D341Med (cell line): ENCODE measurements around the gene E4F1.
A peak's percentile ranks its signal among the peaks of the same experiment; 100 is the strongest.

ENCODE experiments used
- DNase-seq: peaks from one replicate; pipeline ENCODE4 v3.0.0; 2012; ENCODE audit warnings: low spot score

Gene E4F1

GRCh38 chr16:2206780-2207433 is 16.5 kb upstream of the E4F1 start:
- no peak for DNase-seq

GRCh38 chr16:2207872-2208271 is 15.5 kb upstream of the E4F1 start:
- DNase-seq: no peak

GRCh38 chr16:2208308-2208707 is 15.1 kb upstream of the E4F1 start:
- DNase-seq: no peak

GRCh38 chr16:2208772-2209171 is 14.6 kb upstream of the E4F1 start:
- DNase-seq: no peak

GRCh38 chr16:2209258-2210008 is 14.0 kb upstream of the E4F1 start:
- DNase-seq: no peak

GRCh38 chr16:2210009-2210332 is 13.4 kb upstream of the E4F1 start:
- DNase-seq: no peak

GRCh38 chr16:2210386-2211365 is 12.7 kb upstream of the E4F1 start, which contains the start of gene BRICD5:
TSS of gene BRICD5 (minus strand) at chr16:2210863. CDS start at chr16:2210833, 30 bp downstream.
- DNase-seq: no peak

- no peak for DNase-seq
Observed at GRCh38 chr16:2211923-2212347, 11.5 kb upstream of the E4F1 start.

GRCh38 chr16:2212362-2213324 is 10.7 kb upstream of the E4F1 start:
- no peak for DNase-seq

- no peak for DNase-seq
Observed at GRCh38 chr16:2213817-2214718, 9.3 kb upstream of the E4F1 start.

- peak; percentile 99 for DNase-seq
Observed at GRCh38 chr16:2214719-2214968, 8.7 kb upstream of the E4F1 start, which contains the start of gene PGP. TSS of gene PGP (minus strand) at chr16:2214840. CDS start at chr16:2214777, 63 bp downstream.

- no peak for DNase-seq
Observed at GRCh38 chr16:2216330-2216729, 7.1 kb upstream of the E4F1 start.

GRCh38 chr16:2223942-2224486 is 623 bp downstream of the E4F1 start:
- DNase-seq: peak; percentile 73

- no peak for DNase-seq
Observed at GRCh38 chr16:2226245-2226793, 2.9 kb downstream of the E4F1 start.

- DNase-seq: no peak
Observed at GRCh38 chr16:2226918-2227317, 3.5 kb downstream of the E4F1 start.

GRCh38 chr16:2228161-2228824 is 4.9 kb downstream of the E4F1 start:
- DNase-seq: no peak

- DNase-seq: no peak
Observed at GRCh38 chr16:2229091-2229490, 5.7 kb downstream of the E4F1 start.

- no peak for DNase-seq
Observed at GRCh38 chr16:2229632-2230250, 6.3 kb downstream of the E4F1 start.

GRCh38 chr16:2230376-2230775 is 7.0 kb downstream of the E4F1 start:
- DNase-seq: no peak
